Parathyroid adenoma (tissue), 2 donors: Measurements from ENCODE around the gene ADIRF.
A peak's percentile ranks its signal among the peaks of the same experiment; 100 is the strongest.

ENCODE experiments used
- H2AFZ ChIP-seq: fragments of 300-600 bp; sonication (generic); one replicate; pipeline ENCODE4 v1.7.0; 2017; ENCODE audit warnings: antibody characterized with exemption, mild to moderate bottlenecking
- H3K27ac ChIP-seq: fragments of 300-600 bp; sonication (generic); one replicate; pipeline ENCODE4 v1.7.0; 2017
- H3K27me3 ChIP-seq: fragments of 300-600 bp; sonication (generic); one replicate; pipeline ENCODE4 v1.7.0; 2017; ENCODE audit warnings: low read length; ENCODE audit not compliant: control insufficient read depth, insufficient read depth
- H3K36me3 ChIP-seq: fragments of 300-600 bp; sonication (generic); one replicate; pipeline ENCODE4 v1.7.0; 2017; ENCODE audit warnings: low read length; ENCODE audit not compliant: control insufficient read depth, insufficient read depth
- H3K4me1 ChIP-seq: fragments of 300-600 bp; sonication (generic); one replicate; pipeline ENCODE4 v1.7.0; 2017; ENCODE audit warnings: control low read depth
- H3K4me2 ChIP-seq: fragments of 300-600 bp; sonication (generic); one replicate; pipeline ENCODE4 v1.7.0; 2017; ENCODE audit warnings: low read length
- H3K4me3 ChIP-seq: fragments of 300-600 bp; sonication (generic); one replicate; pipeline ENCODE4 v1.7.0; 2017; ENCODE audit warnings: low read depth, low read length
- H3K79me2 ChIP-seq: fragments of 300-600 bp; sonication (generic); one replicate; pipeline ENCODE4 v1.7.0; 2017; ENCODE audit warnings: control low read depth
- H3K9ac ChIP-seq: fragments of 300-600 bp; sonication (generic); one replicate; pipeline ENCODE4 v1.7.0; 2017; ENCODE audit warnings: mild to moderate bottlenecking
- H3K9me3 ChIP-seq: fragments of 300-600 bp; sonication (generic); one replicate; pipeline ENCODE4 v1.7.0; 2017; ENCODE audit warnings: low read length; ENCODE audit not compliant: control insufficient read depth
- CTCF ChIP-seq: fragments of 300-600 bp; sonication (generic); IDR thresholded peaks from one replicate; pipeline ENCODE4 v1.7.0; 2017; ENCODE audit warnings: antibody characterized with exemption, mild to moderate bottlenecking
- donor health status: primary hyperparathyroidism.

The ADIRF gene

GRCh38 chr10:86964061-86964846, 4.0 kb upstream of the ADIRF start:
- Histone ChIP-seq H3K79me2 (no peaks in the 10 kb centered on the region), H3K9me3 (no peaks in the 10 kb centered on the region), H3K36me3 (no peaks in the 10 kb centered on the region), H3K9ac (no peak overlapping the region), H3K27me3 (no peaks in the 10 kb centered on the region), H3K4me1 (no peaks in the 10 kb centered on the region), H3K27ac (no peak overlapping the region), H3K4me3 (no peak overlapping the region), H3K4me2 (no peak overlapping the region), H2AFZ (no peak overlapping the region)
- TF ChIP-seq CTCF, result no peak

GRCh38 chr10:86964847-86965190, 3.5 kb upstream of the ADIRF start:
- H3K9me3 ChIP-seq, result no peaks in the 10 kb centered on the region
- no peaks in the 10 kb centered on the region for H3K27me3 ChIP-seq
- no peaks in the 10 kb centered on the region for H3K79me2 ChIP-seq
- no peak overlapping the region for H3K4me2 ChIP-seq
- TF ChIP-seq CTCF, result no peak
- no peak overlapping the region for H3K9ac ChIP-seq
- H2AFZ ChIP-seq, result no peak overlapping the region
- H3K27ac ChIP-seq, result no peak overlapping the region
- H3K36me3 ChIP-seq, result no peaks in the 10 kb centered on the region
- no peak overlapping the region for H3K4me3 ChIP-seq
- H3K4me1 ChIP-seq, result no peaks in the 10 kb centered on the region

GRCh38 chr10:86965986-86966654, 2.2 kb upstream of the ADIRF start:
- Histone ChIP-seq H3K9me3 (no peaks in the 10 kb centered on the region), H2AFZ (peak overlapping the region; percentile 40), H3K79me2 (no peaks in the 10 kb centered on the region), H3K27ac (no peak overlapping the region), H3K36me3 (no peaks in the 10 kb centered on the region), H3K4me3 (no peak overlapping the region), H3K4me2 (no peak overlapping the region), H3K27me3 (no peaks in the 10 kb centered on the region), H3K4me1 (no peaks in the 10 kb centered on the region), H3K9ac (no peak overlapping the region)
- TF ChIP-seq CTCF, result no peak

GRCh38 chr10:86967481-86967941, 771 bp upstream of the ADIRF start:
- no peak overlapping the region for H3K9ac ChIP-seq
- H3K27ac ChIP-seq, result no peak overlapping the region
- TF ChIP-seq CTCF, result no peak
- no peaks in the 10 kb centered on the region for H3K36me3 ChIP-seq
- peaks cover 4% of the 10 kb centered on the region for H3K4me1 ChIP-seq
- H3K4me2 ChIP-seq, result no peak overlapping the region
- H3K27me3 ChIP-seq, result no peaks in the 10 kb centered on the region
- H2AFZ ChIP-seq, result no peak overlapping the region
- no peaks in the 10 kb centered on the region for H3K79me2 ChIP-seq
- no peaks in the 10 kb centered on the region for H3K9me3 ChIP-seq
- H3K4me3 ChIP-seq, result no peak overlapping the region
